Keratinocyte (primary cell): ENCODE data around the gene ZBTB21.

Experiments
- CTCF ChIP-seq, 3 experiments: IDR thresholded peaks in 1 of 3; conservative IDR thresholded peaks in 1 of 3; optimal IDR thresholded peaks in 1 of 3; 2 replicates in 2 of 3; 3 replicates in 1 of 3; pipeline versions ENCODE3 to v1.5.1; 2011; ENCODE audit warnings: low read length in 3 of 3, mild to moderate bottlenecking in 3 of 3, moderate library complexity in 2 of 3, control low read depth in 1 of 3, inconsistent platforms in 1 of 3; ENCODE audit not compliant: insufficient read depth in 2 of 3; ENCODE audit errors: extremely low read depth in 1 of 3
- EZH2 ChIP-seq: IDR thresholded peaks from one replicate; pipeline ENCODE4 v1.6.1; 2012; ENCODE audit warnings: inconsistent platforms, mild to moderate bottlenecking, low read length, moderate library complexity

GRCh38 chr21:42022906-42023305, 12.7 kb upstream of the ZBTB21 start:
- TF ChIP-seq CTCF (optimal IDR thresholded peaks at IDR 0.05 in 1 of 3, IDR thresholded peaks at IDR 0.05 in 1 of 3, conservative IDR thresholded peaks at IDR 0.05 in 1 of 3; ENCODE audit: extremely low read depth in 1 of 3, insufficient read depth in 2 of 3, low read length in 3 of 3) = no peak
- no peak for TF ChIP-seq EZH2
